NK-92 (cell line): Measurements from ENCODE around the gene TUBA3C.

ENCODE experiments used
- DNase-seq: peaks from one replicate; lab custom pipeline; 2025; ENCODE audit not compliant: unreplicated experiment; lab: John Stamatoyannopoulos, UW

Gene TUBA3C

GRCh38 chr13:19169496-19169895 is 12.1 kb downstream of the TUBA3C start:
- no peak for DNase-seq

GRCh38 chr13:19161308-19161707 is 20.3 kb downstream of the TUBA3C start:
- DNase-seq, result no peak

- DNase-seq, result no peak
These were observed 21.7 kb downstream of the TUBA3C start for GRCh38 chr13:19159761-19160420.

GRCh38 chr13:19159181-19159580 is 22.4 kb downstream of the TUBA3C start:
- DNase-seq, result no peak

- DNase-seq, result no peak
These were observed 23.0 kb downstream of the TUBA3C start for GRCh38 chr13:19158526-19159174.

- no peak for DNase-seq
These were observed 23.6 kb downstream of the TUBA3C start for GRCh38 chr13:19158006-19158405.

- DNase-seq, result no peak
These were observed 24.2 kb downstream of the TUBA3C start for GRCh38 chr13:19157461-19157860.

- no peak for DNase-seq
These were observed 25.4 kb downstream of the TUBA3C start for GRCh38 chr13:19156013-19156825.

- no peak for DNase-seq
These were observed 26.2 kb downstream of the TUBA3C start for GRCh38 chr13:19155321-19155861.

- no peak for DNase-seq
These were observed 26.8 kb downstream of the TUBA3C start for GRCh38 chr13:19154843-19155242.

GRCh38 chr13:19153782-19154450 is 27.7 kb downstream of the TUBA3C start:
- DNase-seq, result no peak

GRCh38 chr13:19152403-19152802 is 29.2 kb downstream of the TUBA3C start:
- no peak for DNase-seq

GRCh38 chr13:19151581-19152263 is 29.9 kb downstream of the TUBA3C start:
- no peak for DNase-seq

GRCh38 chr13:19150712-19151228 is 30.9 kb downstream of the TUBA3C start:
- no peak for DNase-seq

- DNase-seq, result no peak
These were observed 31.4 kb downstream of the TUBA3C start for GRCh38 chr13:19150226-19150625.

GRCh38 chr13:19148561-19148960 is 33.1 kb downstream of the TUBA3C start:
- DNase-seq, result no peak
